NCI-H526 treated with DMSO at 0.1 percent for 48 hours (cell line): ENCODE measurements around the gene ENKUR.
"Not testable (repeated sequence)": the region's sequence is repeated elsewhere in the genome, so short reads cannot be mapped to it uniquely, and the experiment has no call there.

Experiments
- DNase-seq: peaks from one replicate; lab custom pipeline; 2025; lab: John Stamatoyannopoulos, UW

The ENKUR gene

DNA sequence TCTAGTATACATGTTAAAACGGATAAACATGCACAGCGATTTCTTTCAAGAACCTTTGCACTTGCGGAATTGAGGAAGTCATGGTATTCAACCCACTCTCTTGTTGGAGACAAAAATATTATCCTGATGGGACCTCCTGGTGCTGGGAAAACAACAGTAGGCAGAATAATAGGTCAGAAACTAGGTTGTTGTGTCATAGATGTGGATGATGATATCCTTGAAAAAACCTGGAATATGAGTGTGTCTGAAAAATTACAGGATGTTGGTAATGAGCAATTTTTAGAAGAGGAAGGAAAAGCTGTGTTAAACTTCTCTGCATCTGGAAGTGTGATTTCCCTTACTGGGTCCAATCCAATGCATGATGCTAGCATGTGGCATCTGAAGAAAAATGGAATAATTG lies 7.3 kb upstream of the ENKUR start:
- no peak for DNase-seq

DNA sequence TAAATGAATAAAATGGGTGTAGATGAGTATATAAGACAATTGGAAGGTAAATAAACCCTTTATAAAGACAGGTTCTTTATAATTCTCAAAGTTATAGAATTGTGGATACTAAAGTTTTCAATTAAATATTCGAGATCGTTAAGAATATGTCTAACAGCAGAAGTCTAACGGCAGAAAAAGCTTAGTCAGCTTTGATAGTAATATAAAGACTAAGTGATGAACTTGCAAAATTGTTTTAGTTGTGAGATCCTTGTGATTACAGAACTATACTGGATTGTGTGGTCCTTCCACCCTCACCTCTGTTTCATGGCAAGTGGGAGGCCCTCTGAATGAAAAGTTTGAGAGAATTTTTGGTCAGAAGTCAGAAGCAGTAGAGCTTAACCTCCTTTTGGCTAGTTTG lies 2.7 kb upstream of the ENKUR start:
- DNase-seq: no peak

DNA sequence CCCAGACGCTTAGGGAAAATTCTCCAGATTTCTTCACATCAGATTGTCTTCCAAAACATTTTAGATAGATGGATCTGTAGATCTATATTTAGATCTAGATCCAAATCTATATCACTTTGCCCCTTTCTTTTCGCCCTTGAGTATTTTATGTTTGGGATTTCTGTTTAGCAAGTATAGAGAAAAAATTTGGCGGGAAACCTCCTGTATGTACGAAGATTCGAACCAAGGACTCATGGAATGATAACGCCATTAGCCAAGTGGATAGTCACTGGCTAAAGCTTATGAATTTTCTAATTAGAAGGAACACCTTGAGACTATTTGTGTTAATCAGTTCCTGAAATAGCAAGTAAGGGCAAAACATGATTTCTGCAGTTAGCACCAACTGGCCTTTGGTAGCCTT lies 1.7 kb upstream of the ENKUR start:
- DNase-seq: no peak

DNA sequence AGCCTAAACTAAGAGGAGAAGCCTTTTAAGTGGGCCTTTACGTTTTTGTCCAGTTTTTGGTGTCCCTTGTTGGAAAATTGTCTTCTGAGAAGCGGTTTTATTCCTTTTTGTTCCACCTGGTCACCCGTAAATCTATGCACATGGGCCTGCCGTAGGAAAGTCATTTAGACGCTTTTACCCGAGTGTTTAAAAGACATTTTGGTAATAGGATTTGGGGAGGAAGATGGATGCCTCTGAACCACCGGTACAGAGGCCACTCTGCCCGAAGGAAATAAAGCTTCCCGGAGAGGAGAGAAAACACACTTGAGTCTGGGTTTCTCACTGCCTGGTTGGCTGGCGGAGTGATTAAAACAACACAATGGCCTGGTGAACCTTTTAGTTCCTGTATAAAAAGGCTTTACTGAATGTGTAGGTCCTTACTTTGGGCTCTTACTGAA lies 1.2 kb upstream of the ENKUR start:
- DNase-seq: no peak

DNA sequence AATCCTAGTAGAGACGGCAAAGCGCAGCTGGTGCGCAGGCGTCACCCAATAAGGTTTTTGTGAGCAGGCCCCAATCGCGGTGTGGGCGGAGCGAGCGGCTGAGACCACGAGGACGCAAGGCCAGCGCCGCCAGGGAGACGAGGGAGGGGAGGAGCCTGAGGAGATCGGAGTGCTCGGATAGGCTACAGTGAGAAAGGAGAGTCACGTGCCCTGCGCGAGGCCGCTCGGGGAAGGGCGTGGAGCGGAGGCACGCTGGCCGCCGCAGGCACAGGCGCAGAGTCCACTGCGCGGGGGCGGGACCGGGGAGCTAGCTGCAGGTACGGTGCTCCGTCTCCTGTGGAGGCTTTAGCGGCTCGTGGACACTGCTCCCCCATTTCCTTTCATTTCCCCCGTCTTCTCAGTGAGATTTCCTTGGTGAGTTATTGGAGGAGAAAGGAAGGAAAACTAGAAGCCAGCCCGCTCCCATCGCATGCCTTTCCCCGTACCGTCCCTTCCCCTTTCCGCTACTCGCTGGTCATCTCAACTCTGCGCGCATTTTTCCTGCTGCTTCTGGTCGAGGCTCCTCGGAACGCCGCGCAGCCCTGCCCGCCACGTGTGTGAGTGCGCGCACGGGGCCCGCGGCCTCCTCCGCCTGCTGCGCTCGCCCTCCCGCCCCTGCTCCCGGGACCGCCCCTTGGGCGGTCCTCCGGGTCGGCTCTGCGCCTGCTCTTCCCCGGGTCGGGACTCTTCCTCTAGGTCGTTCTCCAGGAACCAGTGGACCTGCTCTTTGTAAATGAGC lies 607 bp upstream of the ENKUR start, which contains the start of gene THNSL1:
Gene THNSL1 (plus strand): TSS at position 237 of the 778 bp plus-strand sequence. CDS start 6,612 bp downstream, outside the sequence.
- peak; percentile 95 for DNase-seq

DNA sequence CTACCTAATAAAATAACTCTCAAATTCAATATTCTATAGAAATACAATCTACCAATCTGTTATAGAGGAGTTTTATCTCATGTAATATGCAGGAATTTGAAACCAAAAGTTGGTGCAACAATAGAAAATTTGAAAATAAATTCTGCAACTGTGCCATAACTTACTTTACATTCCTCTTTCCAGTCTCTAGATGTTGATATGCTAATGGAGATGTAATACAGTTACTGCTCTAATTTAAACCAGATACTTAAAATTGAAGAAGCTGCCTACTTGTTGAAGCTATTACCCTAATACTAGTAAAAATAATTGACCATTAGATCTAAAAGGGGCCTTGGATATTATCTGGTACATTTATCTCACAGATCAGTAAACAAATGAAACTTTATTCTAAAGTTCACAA lies 1.4 kb downstream of the ENKUR start:
- no peak for DNase-seq

DNA sequence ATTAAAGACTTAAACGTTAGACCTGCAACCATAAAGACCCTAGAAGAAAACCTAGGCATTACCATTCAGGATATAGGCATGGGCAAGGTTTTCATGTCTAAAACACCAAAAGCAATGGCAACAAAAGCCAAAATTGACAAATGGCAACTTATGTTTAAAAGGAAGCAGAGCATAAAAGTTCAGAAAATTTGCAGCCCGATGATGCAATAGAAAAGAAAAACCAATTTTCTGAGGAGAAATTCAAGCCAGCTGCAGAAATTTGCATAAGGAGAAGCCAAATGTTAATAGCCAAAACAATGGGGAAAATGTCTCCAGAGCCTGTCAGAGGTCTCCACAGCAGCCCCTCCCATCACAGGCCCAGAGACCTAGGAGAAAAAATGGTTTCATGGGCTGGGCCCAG lies 4.4 kb downstream of the ENKUR start:
- not testable (repeated sequence) for DNase-seq

DNA sequence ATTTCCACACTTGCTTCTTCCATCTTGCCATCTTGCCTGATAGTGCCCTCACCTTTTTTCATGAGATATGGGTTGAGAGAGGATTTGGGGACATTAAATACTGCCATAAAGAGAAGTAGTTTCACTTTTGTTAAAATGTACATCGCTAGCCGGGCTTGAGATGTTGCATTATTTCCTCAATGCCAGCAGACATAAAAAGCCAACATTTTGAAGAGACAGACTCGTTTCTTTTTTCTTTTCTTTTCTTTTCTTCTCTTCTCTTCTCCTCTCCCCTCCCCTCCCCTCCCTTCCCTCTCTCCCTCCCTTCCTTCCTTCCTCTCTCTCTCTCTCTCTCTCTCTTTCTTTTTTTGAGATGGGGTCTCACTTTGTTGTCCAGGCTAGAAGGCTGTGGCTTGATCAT lies 17.9 kb downstream of the ENKUR start:
- no peak for DNase-seq

DNA sequence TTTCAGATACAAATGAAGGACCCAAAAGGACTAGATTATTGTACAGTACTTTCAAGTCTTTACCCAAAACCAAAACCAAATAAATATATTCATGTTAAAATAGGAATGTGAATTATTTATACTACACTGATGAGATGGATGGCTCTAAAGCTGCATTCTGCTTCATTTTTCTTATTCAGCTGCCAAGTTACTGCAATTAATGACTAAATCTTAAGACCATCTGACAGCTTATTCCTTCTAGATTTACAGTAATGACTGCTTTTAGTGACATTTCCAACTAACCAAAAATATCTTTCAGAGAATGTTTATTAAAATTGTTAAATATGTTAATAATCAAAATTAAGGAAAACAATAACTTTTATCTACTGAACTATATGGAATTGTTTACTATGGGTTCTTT lies 20.9 kb downstream of the ENKUR start:
- DNase-seq: no peak

DNA sequence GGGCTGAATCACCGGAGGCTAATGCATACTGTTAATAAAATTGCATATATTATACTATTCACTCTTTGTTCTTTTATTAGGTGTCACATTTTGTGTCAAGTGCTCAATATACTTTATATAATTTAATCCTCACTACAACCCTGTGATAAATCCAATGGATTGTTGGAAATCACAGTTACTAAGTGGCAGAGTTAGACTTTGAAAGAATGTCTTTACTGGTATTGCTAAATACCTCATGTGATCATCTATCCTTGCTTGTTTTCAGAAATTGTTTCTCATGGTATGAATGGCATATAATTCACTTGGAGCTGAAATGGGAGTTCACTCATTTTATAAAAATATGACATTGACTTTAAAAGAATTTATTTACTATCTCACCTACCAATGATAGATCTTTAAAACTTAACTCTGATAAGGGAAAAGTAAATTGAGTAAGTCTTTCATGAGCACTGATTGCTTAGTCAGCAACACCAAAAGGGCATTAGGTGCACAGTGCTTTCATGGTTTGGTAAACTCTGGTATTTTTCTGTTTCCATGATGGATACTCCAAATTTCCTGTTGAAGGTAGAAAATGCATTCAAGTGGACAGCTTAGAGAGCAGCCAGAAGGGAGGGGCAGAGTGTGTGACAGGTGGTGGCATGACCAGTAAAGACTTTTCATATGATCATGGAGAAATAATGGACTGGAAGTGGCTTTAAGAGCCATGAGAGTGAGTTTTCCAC lies 22.6 kb downstream of the ENKUR start:
- DNase-seq: no peak

DNA sequence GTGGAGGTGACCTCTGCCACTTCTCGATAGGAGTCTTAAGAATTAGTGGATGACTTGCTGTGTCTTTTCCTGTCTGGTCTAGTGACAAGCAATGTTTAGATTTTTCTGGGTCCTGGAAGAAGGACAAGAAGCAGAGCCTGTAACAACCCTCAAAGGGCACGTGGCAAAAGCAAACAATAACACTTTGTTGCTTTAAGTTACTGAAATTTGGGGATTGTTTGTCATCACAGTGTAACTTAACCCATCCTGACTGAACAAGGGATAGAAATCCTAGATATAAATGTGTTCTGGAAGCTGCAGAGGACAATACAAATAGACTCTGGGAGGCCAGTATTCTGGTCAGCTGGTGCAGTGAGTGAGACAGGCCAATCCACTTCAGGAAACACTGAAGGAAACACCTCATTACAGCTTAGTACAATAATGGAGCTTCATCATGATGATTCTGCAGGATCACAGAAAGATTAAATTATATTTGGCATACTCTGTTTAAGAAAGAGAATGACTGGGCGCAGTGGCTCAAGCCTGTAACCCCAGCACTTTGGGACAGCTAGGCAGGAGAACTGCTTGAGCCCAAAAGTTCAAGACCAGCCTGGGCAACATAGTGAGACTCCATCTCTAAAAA lies 23.3 kb downstream of the ENKUR start:
- no peak for DNase-seq

DNA sequence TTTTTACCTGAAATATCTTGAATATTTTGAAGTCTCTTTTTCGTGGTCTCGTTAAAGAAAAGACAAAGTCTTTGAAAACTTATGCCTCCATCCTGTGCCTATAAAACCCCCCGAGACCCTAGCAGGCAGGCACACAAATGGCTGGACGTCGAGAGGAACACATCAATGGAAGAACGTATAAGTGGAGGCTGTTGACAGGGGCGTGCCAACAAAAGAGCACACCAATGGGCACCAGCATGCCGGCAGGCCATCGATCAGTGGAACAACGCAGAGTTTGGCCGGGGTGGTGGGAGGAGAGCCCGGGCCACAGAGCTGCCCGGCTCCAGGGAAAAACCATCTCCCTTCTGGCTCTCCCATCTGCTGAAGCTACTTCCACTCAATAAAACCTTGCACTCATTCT lies 24.7 kb downstream of the ENKUR start:
- DNase-seq: no peak

DNA sequence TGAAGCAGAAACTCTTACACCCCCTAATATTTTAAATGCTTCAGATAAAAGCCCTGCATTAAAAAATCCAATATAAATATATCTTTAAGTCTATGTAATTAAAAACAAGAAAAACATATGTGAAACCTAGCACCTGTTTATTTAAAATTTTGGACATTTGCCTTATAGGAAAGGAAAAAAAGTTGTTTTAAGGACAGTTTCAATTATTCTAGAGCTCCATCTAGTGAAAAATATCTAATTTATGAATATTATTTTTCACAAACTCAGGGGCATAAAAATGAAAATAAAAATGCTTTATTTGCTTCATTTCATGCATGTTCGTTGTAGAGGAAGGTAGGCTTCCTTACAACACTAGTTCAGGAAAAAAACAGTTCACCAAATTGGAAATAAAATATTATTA lies 26.1 kb downstream of the ENKUR start:
- DNase-seq: no peak

DNA sequence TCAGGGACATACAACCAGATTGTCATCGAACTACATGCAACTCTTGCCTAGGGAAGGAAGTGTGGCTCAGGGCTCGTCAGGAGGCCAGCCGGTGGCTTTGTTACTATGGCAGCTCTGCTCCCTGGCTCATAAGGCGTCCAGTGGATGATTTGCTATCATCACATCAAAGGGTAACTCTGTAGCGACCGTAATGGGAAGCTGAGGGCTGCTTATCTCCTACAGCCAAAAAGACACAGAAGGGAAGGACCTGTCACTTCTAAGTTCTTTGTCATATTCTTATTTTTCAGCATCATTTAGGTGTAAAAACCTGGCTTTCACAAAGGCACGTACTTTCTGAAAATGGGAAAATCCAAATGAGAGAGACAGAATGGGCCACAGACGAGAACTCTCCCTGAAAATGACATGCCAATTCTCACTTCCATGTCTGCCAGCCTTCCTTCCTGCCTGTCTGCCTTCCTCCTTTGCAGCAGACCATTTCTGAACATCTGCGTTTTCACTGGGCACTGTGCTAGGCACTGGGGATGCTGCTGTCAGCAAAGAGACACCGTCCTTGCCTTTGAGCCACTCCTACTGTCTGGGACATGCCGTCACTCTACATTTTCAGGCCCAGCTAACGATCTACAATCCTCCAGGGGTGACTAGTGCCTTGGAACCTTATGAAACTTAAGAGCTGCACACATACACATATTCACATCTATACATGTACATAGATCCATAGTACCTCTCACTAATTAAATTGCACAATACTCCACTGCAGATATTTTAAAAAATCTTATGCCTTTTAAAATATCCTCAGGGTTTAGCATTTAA lies 26.9 kb downstream of the ENKUR start:
- no peak for DNase-seq

DNA sequence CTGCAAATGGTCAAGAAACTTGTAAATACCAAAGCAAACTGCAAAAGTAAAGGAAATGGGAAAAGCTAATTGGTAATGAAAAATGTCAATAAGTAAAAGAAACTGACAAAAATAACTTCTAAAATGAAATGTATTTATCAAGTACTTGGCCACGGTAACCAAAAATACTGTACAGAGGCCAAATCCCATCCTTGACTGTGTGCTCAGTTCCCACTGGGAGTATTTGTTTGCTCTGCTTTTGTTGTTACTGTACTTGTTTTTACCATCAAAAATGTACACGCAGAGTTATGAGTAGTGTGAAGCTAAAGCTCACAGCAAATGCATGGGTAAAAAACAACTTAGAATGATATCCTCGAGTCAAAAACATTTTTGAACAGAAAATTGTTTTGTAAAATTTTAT lies 31.1 kb downstream of the ENKUR start:
- DNase-seq: no peak

DNA sequence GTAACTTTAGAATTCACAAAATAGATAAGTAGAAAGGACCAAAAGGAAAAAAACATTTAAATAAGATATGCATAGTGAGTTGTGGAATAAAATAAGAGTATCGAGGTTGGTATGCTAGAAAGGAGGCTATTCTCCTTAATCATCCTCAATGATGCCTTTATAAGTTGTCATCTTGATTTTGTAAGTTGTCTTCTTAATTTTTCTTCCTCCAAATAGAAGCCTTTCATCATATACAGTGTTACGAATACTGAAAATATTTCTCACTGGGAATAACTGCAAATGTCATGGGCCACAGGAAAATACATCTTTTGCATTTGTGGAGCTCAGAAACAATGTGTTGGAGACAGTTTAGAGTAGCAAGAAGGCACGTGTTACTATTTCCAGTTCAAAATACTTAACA lies 32.0 kb downstream of the ENKUR start:
- DNase-seq: no peak

DNA sequence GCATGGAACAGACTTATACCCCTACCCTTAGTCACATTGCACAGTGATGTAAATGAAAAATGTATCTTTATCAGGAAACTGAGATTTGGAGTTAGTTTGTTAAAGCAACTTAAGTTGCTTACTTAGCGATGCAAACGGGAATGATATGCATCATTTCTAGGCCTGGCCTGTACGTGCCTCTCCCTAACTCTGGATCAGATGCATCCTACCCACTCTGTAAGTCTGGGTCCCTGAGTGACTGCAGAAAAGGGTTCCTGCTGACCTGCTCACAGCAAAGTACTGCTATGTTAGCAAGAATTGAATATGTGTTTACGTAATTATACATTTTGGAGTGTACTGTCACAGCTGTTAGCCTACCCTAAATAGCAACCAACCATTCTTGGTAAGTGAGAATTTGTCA lies 32.8 kb downstream of the ENKUR start:
- DNase-seq: no peak

DNA sequence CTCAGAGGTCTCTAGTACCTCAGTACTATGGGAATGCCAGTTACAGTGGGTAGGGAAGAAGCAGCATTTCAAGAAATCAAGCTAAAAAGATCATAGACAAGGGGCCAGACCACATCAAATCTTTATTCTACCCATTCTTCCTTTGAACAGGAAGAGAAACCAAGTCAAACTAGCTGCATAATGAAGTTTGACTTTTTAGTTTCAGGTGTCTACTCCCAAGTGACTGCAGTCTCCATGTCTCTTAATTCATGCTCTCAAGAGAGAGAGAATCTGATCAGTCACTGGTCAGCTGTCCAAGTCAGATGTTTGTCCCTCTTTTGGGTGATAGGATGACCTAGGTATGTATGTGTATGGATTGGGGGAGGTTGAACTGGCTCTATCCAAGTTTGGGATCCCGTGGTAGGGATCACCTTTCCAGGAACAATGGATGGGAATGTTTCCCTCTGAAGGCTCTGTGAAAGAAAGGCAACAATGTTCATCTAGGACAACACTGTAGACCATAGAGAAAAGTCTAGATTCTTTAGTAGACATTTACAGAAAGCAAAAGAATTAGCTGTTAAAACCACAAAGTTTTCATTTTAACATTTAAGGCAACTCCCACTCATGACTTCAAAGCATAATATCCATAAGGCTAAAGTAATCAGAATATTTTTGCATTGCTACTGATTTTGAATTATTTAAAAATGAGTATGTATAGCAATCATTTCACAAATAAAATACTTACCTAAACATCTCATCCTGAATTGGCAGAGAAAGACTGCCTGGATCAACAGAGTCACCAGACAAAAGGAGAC lies 33.4 kb downstream of the ENKUR start:
- no peak for DNase-seq

DNA sequence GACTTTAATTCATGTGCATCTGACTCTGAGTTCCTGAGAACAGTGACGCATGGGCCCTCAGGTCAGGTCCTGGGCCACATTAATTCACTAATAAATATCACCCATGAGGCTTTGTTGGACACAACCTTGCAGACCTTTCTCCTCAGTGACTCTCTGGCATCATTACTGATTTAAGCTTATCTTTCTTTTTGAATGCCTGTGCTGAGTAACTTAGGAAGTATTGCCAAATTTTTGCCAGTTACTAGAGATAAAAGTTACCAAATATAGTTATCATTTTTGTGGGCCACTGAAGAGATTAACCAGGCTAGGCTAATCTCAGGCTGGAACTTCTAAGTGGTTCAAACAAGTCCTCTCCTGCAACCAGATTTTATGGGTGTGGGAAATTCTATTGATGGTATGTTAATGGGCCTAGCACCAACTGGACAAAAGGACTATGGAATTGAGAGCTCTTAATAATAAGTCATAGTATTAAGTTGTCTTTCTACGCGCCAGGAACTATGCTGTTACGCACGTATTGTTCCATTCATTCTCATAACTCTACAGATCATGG lies 34.7 kb downstream of the ENKUR start:
- no peak for DNase-seq

DNA sequence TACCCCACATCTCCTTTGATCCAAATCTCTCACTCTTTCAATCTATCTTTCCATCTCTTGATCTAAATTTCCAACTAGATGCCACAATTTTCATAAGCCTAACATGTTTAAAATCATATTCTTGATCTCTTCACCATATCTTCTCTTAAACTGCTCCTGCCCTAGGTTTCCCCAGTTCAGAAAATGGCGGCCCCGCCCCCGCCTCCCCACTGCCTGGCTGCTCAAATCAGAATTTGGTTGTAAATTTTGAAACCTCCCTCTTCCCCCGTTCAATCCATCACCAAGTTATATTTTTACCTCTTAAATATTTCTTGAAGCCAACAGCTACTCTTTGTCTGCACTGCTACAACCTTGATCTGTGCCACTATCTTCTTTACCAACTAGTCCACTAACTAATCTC lies 36.3 kb downstream of the ENKUR start:
- DNase-seq: no peak

DNA sequence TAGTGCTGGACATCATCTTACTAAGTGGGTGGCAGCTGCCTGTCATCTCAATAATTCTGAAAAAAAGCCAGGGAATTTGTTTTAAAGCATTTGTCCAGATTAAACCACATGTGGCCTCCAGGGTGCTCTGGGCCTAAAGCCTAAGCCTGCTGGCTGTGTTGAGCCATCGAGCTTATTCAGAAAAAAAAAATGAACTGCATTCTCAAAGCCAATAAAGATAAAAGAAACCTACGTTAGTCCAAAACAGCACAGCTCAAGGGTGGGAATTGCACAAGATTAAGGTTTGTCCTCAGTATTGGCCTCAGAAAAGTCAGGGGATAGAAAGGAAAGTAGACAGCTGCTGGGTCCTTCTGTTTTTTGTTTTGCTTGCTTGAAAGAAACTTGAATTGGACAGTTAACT lies 41.0 kb downstream of the ENKUR start:
- no peak for DNase-seq
